GM04504 (cell line): Measurements from ENCODE around the gene BATF3.
A peak's percentile ranks its signal among the peaks of the same experiment; 100 is the strongest.
"Not testable (repeated sequence)": the region's sequence is repeated elsewhere in the genome, so short reads cannot be mapped to it uniquely, and the experiment has no call there.

Experiments
- DNase-seq: peaks from one replicate; pipeline ENCODE4 v3.0.0-alpha.2; 2012; ENCODE audit warnings: low read depth

The BATF3 gene, protein sequence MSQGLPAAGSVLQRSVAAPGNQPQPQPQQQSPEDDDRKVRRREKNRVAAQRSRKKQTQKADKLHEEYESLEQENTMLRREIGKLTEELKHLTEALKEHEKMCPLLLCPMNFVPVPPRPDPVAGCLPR

DNA sequence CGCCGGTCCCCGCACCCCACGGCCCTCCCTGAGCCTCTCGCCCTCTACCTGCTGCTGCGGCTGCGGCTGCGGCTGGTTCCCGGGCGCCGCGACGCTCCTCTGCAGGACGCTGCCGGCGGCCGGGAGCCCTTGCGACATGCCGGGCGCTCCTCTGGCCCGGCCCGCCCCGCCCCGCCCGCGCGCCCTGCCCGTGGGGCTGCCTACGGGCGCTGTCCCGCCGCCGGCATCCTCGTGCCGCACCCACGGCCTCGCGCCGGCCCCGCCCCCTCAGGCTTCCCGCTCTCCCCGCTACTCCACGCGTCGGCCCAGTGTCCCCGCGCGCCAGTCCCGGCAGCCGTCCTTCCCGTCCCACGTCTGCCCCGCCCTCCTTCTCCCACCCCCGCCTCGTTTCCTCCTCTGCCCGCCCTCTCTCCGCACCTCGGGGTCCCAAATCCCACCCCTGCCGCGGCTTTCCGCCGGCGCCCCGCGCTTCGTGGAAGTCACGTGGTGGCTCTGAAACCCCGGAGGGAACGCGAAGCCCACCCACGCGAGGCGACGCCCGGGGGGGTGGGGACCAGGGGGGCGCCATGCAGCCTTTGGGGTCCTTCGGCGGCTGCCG lies at the start of gene BATF3:
Gene BATF3 (minus strand): TSS at position 216 of the 598 bp plus-strand sequence. CDS start 78 bp downstream, at position 138.
- DNase-seq: no peak

DNA sequence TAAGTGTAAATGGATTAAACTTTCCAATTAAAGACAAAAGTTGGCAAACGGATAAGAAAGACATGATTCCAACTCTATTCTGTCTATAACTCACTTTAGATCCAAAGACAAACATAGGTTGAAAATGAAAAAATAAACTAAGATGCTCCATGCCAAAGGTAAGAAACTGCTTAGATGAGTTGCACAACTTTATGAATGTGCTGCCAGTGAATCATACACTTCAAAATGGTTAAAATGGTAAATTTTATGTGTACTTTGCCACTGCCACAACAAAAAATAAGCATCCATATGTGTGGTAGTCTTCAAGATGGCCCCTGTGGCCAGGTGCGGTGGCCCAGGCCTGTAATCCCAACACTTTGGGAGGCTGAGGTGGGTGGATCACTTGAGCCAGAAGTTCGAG lies 46.9 kb upstream of the BATF3 start:
- DNase-seq: no peak

DNA sequence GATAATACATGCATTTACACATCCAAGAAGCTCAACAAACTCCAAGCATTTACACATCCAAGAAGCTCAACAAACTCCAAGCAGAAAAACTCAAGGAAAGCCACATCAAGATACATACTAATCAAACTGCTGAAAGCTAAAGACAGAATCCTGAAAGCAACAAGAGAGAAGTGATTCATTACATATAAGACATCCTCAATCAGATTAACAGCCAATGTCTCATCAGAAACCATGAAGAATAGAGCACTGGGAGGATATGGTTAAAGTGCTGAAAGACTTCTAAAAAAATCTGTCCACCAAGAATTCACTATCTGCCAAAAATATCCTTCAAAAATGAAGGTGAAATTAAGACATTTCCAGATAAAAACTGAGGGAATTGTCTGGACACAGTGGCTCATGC lies 45.7 kb upstream of the BATF3 start:
- DNase-seq: no peak

DNA sequence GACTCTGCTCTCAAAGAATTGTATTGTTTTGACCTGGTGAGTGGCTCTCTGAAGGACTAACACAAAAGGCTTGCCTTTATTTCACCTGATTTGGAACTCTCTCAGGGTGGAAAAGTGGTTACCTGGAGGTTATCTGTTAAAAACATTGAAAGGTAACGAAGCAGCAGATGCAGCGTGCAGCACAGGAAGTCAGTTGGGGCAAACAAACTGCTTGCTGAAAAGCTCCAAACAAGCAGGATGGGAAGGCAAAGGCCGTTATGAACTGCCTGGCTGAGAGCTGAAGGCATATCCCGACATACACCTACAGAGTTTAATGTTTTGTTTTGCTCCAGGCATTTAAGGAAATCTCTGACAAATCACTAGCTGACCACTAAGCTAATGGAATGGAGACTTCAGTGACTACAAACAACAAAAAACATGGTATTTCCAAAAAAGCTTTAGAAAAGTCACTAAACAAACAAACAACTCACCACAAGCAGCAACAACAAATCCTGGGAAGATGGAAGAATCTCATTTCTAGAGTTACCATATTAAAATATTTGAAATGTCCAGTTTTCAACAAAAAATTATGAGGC lies 44.3 kb upstream of the BATF3 start:
- DNase-seq: no peak

DNA sequence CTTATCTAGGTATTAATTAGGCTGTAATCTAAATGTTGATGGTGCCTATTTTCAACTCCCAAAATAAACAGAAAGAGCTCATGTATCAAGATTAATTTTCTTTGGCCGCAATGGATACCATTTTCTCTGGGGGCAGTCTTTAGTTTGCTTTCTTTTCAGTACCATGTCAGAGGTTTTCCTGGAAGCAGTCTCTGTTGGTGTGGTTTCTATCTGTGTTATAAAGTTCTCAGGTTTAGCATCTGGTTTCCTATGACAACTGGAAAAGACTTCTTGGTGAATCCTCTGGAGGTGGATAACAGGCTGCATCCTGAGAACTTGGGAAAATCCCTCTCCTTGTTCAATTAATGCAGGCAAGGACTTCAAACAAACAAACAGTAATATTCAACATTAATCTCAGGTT lies 38.7 kb upstream of the BATF3 start:
- no peak for DNase-seq

DNA sequence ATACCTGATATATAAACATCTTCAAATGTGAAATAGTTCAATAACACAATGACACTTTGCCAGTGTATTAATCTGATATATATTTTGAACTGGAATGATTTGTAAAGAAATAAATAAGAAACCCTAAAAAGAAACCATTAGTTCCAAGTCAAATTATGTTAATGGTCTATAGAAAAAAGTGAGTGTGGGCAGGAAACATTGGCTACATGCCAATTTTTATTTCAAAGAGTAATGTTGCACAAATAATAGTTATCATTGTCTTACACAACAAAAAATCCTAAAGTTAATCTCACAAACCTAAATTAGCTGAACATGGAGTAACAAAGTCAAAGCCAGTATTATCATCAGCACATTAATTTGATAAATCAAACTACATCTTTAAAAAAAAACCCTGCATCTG lies 37.9 kb upstream of the BATF3 start:
- DNase-seq: no peak

DNA sequence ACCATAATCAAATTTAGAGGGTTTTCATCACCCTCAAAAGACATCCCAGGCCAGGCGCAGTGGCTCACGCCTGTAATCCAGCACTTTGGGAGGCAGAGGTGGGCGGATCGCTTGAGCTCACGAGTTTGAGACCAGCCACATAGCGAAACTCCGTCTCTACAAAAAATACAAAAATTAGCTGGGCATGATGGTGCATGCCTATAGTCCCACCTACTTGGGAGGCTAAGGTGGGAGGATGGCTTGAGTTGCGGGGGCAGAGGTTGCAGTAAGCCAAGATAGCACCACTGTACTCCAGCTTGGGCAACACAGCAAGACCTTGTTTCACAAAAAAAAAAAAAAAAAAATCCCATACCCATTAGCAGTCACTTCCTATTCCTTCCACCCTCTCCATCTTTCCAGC lies 33.5 kb upstream of the BATF3 start:
- no peak for DNase-seq

DNA sequence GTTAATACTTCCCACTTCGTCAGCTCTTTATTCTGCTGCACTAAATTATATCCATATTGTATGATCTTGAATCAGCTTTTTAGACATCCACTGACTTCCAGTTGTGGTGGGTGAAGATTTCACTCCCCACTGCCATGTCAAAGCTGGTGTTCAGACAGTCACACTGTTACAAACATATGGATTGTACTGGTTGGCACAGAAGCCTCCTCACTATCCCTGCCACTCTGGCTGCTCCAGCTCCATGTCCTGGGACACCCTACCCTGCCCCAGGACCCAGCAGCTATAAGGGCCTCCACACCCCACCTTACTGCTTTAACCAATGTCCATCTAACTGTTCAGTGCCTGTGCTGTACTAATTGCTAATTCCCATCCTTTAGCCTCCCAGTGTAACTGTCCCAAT lies 32.0 kb upstream of the BATF3 start:
- DNase-seq: no peak

DNA sequence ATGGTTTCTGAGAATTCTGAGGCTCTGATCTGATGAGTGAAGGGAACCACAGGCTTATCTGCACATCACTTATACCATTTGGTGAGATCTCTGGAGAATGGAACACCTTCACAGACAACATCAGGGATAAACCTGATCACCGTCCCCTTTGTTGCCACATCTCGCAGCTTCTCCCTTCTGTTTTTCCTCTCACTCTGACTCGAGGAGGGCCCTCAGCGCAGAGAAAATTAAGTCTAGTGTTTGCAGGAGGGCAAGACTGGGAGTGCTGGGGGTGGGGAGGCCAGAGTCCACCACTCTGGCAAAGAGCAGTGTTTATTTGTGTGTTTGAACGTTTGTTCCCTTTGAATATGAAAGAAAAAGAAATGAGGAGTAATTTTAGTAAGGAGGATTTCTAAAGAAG lies 29.0 kb upstream of the BATF3 start:
- DNase-seq: no peak

DNA sequence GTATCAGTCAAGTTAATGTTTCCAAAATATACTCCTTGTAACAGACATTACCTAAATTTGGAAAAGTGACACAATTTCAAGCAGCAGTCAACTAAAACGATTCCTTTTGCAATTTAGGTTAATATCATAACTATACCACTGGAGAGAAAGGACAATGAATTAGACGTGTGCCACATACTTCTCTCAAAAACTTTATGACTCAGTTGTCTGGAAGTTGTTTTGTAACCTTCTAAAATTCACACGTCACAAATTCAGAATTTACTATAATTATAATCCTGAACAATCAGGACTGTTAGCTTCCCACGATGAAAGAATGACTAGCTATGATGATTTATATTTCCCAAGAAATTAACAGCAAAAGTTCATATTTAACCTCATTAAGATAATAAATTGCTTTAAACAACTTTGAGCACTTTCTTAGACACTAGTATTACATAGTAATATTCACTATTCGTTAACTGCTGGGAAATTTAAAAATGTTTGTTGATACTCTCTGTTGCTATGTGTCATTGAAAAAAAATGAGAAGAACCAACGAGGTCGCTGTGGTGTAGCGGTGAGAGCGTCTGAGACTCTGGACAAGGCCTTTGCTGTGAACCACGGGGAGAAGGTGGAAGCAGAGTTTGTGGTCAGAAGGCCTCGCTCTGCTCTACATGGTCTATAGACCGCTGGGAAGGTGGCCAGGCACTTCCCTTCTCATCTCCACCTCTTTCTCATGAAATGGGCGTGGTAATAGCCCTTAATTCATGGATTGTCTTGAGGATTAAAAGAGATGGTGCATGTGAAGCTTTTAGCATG lies 27.9 kb upstream of the BATF3 start:
- peak; percentile 39 for DNase-seq

DNA sequence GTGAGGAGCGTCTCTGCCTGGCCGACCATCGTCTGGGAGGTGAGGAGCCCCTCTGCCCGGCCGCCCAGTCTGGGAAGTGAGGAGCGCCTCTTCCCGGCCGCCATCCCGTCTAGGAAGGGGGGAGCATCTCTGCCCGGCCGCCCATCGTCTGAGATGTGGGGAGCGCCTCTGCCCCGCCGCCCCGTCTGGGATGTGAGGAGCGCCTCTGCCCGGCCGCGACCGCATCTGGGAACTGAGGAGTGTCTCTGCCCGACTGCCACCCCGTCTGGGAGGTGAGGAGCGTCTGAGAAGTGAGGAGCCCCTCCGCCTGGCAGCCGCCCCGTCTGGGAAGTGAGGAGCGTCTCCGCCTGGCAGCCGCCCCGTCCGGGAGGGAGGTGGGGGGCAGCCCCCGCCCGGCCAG lies 25.0 kb upstream of the BATF3 start:
- not testable (repeated sequence) for DNase-seq

DNA sequence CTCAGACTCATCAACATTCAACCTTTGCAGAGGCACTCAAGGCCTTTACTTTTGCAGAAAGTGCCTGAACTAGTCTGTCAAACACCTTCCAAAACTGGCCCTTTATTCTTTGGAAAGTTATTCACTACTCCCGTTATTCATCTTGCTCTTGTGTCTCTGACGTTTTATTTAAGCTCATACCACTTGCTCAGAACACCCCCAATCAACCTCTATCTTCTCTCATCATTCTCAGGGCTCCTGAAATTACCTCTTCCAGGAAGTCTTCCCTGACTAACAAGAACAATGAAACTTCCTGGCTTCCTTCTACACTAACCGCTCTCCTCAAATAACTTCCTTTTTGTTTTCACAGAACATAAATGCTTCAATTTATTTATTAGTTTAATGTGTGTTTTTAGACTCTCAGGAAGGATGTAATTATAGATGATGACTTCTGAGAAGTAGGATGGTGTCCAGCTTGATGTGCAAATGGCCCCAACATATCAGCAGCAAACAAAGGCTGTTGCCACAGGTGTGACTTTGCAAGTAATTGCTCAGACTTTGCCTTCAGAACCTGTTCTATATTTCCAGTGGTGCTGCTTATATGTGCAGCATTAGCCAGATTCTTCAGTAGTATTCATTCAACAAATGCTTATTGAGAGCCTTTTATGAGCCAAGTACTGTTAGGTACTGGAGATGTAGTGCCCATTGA lies 22.8 kb upstream of the BATF3 start:
- DNase-seq: no peak

DNA sequence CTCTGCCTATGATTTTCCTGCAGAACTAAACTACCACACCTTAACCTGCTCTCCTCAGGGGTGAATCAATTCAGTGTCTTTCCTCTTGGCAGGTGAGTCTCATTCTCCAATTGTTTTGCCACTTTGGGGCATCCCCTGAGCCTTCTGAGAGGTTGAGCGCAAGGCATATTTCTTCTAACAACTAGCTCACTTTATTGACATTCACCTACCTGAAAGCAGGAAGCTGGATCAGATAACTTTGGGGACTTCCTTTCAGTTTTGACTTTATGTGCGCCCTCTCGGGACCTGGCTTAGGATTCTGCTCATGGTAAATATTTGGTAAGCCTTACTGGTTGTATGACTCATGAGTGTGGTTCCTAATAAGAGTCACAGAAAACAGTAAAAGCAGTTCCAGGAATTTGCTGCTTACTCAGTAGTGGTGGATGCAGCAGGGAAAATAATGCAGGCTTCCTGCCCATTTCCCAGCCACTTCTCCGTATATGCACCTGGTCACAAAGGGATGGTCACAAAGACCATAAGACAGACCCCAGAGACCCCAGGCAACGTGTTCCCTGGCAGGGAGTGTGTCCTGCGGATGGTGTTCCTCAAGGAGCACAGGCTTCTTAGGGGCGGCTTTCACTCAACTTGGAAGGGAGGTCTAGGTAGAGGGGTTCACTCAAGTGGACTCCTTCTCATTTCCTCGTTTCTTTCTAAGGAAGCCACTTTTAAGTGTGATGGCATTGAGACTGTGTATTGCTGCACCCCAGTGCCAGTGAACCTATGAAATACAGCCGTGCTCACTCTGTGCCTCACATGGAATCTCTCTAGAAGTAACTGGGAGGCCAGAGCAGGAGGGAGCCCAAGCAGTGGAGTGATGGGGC lies 22.0 kb upstream of the BATF3 start:
- DNase-seq: peak; percentile 51

DNA sequence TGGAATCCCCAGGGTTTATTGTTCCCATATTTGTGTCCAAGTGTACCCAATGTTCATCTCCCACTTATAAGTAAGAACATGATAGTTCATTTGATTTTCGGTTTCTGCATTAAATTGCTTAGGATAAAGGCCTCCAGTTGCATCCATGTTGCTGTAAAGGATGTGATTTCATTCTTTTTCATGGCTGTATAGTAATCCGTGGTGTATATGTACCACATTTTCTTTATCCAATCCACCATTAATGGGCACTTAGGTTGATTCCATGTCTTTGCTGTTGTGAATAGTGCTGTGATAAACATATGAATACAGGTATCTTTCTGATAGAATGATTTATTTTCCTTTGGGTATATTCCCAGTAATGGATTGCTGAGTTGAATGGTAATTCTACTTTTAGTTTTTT lies 20.0 kb upstream of the BATF3 start:
- no peak for DNase-seq

DNA sequence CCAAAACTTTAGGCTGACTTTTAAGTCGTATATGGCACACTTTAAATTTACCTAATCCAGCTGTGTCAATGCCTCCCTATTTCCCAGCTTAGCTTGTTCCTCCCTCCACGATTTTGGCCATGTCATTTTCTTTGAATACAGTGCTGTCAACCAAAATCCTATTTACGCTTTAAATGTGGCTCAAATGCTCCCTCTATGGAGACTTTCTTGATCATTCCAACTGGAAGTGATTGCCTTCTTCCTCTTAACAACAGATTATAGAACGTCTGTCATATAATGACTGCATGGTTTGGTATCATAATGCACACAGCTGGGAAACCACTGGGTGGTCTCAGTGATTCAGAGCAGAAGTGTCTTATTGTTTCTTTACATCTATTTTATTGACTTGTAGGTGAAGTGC lies 18.9 kb upstream of the BATF3 start:
- DNase-seq: no peak

DNA sequence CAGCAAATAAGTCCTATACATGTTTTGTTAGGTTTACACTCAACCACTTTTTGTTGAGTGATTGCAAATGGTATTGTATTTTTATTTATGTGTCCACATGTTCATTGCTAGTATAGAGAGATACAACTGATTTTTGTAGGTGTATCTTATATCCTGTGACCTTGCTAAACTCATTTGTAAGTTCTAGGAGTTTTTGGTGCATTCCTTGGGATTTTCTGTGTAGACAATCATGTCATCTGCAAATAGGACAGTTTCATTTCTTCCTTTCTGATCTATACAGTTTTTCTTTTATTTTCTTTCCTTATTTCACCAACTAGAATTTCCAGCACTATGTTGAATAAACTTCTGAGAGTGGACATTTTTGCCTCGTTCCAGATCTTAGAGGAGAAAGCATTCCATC lies 16.5 kb upstream of the BATF3 start:
- DNase-seq: no peak

DNA sequence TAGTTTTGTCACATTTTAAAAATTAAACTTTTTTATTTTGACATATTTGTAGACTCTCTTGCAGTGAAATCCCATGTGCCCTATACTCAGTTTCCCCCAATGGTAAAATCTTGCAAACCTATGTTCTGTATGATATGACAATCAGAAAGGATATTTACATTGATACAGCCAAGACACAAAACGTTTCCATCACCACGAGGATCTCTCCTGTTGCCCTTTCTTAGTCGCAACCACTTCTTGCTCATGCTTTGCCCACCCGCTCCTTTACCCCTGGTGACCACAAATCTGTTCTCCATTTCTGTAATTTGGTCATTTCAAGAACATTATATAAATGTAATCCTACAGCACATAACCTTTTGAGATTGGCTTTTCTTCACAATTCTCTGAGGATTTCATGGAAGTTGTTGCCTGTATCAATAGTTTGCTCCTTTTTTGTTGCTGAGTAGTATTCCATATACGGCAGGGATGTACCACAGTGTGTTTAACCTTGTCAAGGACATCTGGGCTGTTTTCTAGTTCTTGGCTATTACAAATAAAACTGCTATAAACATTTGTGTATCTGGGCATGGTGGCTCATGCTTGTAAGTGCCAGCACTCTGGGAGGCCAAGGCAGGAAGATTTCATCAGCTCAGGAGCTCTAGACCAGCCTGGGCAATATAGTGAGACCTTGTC lies 14.0 kb upstream of the BATF3 start:
- DNase-seq: no peak

DNA sequence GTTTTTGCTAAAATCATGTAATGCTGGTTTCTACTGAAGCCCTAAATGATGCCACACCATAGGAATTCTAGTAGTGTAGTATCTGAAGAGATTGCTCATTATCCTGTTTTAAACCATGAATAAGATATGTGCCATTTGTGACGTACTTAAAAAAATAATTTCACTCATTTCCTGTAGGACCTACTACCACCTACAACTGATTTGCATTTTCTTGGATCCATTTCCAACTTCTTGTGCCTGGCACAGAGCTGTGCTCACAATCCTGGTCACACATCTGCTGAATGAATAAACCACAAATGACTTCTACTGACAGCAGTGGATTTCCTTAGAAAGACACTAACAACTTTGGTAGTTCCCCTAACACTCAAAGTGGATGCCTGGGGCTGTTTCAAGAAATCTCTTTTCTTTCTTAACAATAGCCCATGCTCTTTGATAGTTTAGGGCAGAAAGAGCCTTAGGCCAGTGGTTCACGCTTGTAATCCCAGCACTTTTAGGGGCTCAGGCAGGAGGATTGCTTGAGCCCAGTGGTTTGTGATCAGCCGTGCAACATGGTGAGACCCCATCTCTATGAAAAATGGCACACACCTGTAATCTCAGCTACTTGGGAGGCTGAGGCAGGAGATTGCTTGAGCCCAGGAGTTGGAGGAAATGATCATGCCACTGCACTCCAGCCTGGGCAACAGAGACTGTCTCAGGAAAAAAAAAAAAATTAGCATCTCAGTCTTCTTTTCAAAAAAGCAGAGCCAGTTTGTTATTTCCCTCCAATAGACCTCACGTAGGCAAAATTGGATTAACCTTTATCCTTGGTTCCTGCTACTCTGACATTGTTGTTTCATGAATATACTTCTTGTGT lies 13.0 kb upstream of the BATF3 start:
- peak; percentile 51 for DNase-seq

DNA sequence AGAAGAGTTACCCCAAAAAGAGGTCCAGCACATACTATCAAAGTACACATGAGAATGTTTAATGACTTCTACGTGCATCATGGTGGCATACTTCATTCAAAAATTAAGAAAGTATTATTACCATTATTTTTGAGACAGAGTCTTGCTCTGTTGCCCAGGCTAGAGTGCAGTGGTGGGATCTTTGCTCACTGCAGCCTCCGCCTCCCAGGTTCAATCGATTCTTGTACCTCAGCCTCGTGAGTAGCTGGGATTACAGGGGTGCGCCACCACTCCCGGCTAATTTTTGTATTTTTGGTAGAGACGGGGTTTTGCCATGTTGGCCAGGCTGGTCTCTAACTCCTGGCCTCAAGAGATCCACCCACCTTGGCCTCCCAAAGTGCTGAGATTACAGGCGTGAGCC lies 12.3 kb upstream of the BATF3 start:
- DNase-seq: not testable (repeated sequence)

DNA sequence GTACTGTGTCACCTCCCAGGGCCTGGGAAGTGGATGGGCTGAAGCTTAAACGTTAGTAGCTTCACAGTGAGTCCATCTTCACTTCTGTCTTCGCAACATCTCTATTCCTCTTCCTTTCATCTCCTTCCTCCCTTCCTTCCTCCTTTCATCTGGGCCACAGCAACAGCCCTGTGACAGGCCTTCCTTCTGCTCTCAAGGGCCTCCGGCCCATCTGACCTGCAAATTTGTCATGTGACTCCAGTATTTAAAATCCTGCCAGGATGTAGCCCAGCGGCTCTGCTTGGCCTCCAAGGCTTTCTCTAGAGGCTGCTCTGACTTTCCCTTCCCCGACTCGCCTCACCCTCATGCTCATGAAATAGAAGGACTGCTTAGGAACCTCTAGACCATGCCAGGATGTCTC lies 10.9 kb upstream of the BATF3 start:
- DNase-seq: no peak
